Urothelium cell line (cell line): ENCODE results near the gene CTSL.

ENCODE experiments used
- DNase-seq: peaks from one replicate; pipeline ENCODE4 v3.0.0; 2011; ENCODE audit warnings: low spot score, mixed read lengths
- FAIRE-seq: peaks from 2 replicates; lab custom pipeline; 2011; peaks lifted over from hg19 to GRCh38; lab: Jason Lieb, UNC

The CTSL gene

GRCh38 chr9:87725900-87726709 is at the start of gene CTSL:
Gene CTSL (plus strand): TSS chr9:87726119. CDS start chr9:87727604, 1,485 bp downstream.
- peak; percentile 13 for FAIRE-seq

GRCh38 chr9:87676976-87677775 is 48.7 kb upstream of the CTSL start:
- DNase-seq: no peak
- no peak for FAIRE-seq

More at GRCh38 chr9:87725900-87726709, at the start of gene CTSL:
- DNase-seq: peak; percentile 85

- FAIRE-seq (no peak), DNase-seq (no peak)
Observed at GRCh38 chr9:87677776-87678587, 47.9 kb upstream of the CTSL start.

GRCh38 chr9:87678650-87679355 is 47.1 kb upstream of the CTSL start:
- peak; percentile 73 for DNase-seq
- no peak for FAIRE-seq

- DNase-seq: no peak
- FAIRE-seq: no peak
Observed at GRCh38 chr9:87681271-87682061, 44.5 kb upstream of the CTSL start.

- no peak for DNase-seq
- FAIRE-seq: no peak
Observed at GRCh38 chr9:87682085-87682484, 43.8 kb upstream of the CTSL start.

GRCh38 chr9:87682618-87683017 is 43.3 kb upstream of the CTSL start:
- FAIRE-seq (no peak), DNase-seq (no peak)

GRCh38 chr9:87683751-87684626 is 41.9 kb upstream of the CTSL start:
- DNase-seq (no peak), FAIRE-seq (no peak)

- DNase-seq (peak; percentile 73), FAIRE-seq (no peak)
Observed at GRCh38 chr9:87684627-87685219, 41.2 kb upstream of the CTSL start.

GRCh38 chr9:87685441-87685840 is 40.5 kb upstream of the CTSL start:
- FAIRE-seq: no peak
- no peak for DNase-seq

- FAIRE-seq (no peak), DNase-seq (no peak)
Observed at GRCh38 chr9:87685871-87686519, 39.9 kb upstream of the CTSL start.

- FAIRE-seq: no peak
- no peak for DNase-seq
Observed at GRCh38 chr9:87686520-87687090, 39.3 kb upstream of the CTSL start.

- DNase-seq (no peak), FAIRE-seq (no peak)
Observed at GRCh38 chr9:87687207-87687606, 38.7 kb upstream of the CTSL start.

- DNase-seq: no peak
- no peak for FAIRE-seq
Observed at GRCh38 chr9:87694236-87694755, 31.6 kb upstream of the CTSL start.

- no peak for FAIRE-seq
- no peak for DNase-seq
Observed at GRCh38 chr9:87695523-87695922, 30.4 kb upstream of the CTSL start.

- FAIRE-seq (no peak), DNase-seq (no peak)
Observed at GRCh38 chr9:87696641-87697040, 29.3 kb upstream of the CTSL start.

- DNase-seq: no peak
Observed at GRCh38 chr9:87698069-87698809, 27.7 kb upstream of the CTSL start.

More at GRCh38 chr9:87698069-87698809, 27.7 kb upstream of the CTSL start:
- no peak for FAIRE-seq
